Right renal pelvis (tissue), 4 donors: ENCODE data around the gene EFEMP2. TPM values are rescaled to one million over a fixed set of nuclear protein-coding genes. Genes with fewer than 3 reads are reported as not detected.
A peak's percentile ranks its signal among the peaks of the same experiment; 100 is the strongest.

Experiments used
- DNase-seq, 4 donors: peaks; one replicate each; pipeline ENCODE4 v3.0.0-alpha.2; 2013; ENCODE audit warnings: low read depth in 4 of 4, low spot score in 3 of 4, missing footprints in 1 of 4
- polyA plus RNA-seq, 4 donors: library from polyadenylated mRNA; unstranded; fragments of 120-200 nt; gene quantifications; one replicate each; pipeline ENCODE4 v1.2.1, GENCODE V29; 2013; ENCODE audit not compliant: insufficient read length in 4 of 4

EFEMP2 gene
- 100 to 1,000 TPM in 2 of 4 donors, 10 to 100 TPM in 2; 94.9 to 134 (median 107) TPM for polyA plus RNA-seq

GRCh38 chr11:65872586-65873317, at the start of gene EFEMP2:
TSS of gene EFEMP2 (minus strand) at chr11:65872800. CDS start at chr11:65872354, 446 bp downstream.
- DNase-seq, result no peak

DNA sequence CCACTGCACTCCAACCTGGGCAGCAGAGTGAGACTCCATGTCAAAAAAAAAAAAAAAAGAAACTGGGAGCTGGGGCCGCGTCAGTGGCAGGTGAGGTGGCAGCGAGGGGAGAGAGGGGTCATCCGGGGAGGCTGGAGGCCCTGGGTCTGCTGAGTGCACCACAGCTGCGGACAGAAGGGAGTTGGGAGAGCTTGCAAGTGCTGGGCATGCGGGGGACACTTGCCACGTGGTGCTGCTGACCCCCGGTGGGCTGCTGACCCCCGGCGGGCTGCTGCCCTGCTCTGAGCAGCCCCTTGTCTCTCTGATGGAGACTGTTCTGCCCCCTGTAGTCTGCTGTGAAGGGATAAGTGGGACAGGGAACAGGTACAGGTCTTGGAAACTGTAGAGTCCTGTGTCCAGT, 49.3 kb upstream of the EFEMP2 start:
- DNase-seq, result no peak

GRCh38 chr11:65921033-65921555, 48.5 kb upstream of the EFEMP2 start:
- no peak for DNase-seq

DNA sequence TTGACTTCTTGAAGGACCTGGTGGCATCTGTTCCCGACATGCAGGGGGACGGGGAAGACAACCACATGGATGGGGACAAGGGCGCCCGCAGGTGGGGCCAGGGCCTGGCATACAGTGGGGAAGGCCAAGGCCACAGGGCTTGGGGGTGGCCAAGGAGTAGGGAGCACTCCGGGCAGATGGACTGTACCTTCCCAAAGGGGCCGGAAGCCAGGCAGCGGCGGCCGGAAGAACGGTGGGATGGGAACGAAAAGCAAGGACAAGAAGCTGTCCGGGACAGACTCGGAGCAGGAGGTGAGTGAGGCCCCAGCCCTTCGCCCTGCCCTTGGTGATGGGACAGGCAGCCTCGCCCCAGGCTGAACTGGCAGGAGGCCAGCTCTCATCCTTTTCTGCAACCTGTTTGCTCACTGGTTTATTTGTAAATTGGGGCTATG, 47.8 kb upstream of the EFEMP2 start:
- no peak for DNase-seq

DNA sequence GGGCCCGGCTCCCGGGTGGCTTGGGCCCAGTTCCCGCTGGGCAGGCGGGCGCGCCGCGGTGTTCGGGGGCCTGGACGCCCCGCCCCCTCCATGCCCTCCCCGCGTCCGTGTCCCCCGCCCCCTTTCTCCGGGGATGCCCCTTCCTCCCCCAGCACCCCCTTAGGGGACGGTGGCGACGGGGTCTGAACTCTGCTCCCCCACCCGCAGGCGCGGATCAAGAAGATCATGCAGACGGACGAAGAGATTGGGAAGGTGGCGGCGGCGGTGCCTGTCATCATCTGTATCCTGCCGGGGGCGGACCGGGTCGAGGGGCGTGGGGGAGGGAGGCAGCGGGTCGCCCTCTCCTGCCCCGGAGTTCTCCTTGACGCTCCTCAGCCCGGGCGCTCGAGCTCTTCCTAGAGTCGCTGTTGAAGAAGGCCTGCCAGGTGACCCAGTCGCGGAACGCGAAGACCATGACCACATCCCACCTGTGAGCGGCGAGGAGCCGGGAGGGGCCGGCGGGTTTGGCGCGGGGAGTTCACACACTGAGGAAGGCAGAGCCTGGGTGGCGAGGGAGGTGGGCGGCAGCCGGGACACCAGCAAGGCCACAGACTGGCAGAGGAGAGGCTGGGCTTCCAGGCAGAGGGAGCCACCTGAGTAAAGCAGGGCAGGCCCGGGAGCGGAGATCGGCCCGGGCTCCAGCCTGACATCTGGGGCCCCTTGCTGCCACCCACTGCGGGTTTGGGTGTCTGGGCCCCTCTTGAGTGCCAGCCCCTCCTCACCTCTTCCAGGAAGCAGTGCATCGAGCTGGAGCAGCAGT, 47.2 kb upstream of the EFEMP2 start:
- DNase-seq, result no peak

GRCh38 chr11:65919141-65919572, 46.6 kb upstream of the EFEMP2 start, which contains the start of gene DRAP1:
TSS of gene DRAP1 (plus strand) at chr11:65919426. CDS start at chr11:65919502, 76 bp downstream.
- DNase-seq, result peak; percentile 87 to 95 (median 93)

DNA sequence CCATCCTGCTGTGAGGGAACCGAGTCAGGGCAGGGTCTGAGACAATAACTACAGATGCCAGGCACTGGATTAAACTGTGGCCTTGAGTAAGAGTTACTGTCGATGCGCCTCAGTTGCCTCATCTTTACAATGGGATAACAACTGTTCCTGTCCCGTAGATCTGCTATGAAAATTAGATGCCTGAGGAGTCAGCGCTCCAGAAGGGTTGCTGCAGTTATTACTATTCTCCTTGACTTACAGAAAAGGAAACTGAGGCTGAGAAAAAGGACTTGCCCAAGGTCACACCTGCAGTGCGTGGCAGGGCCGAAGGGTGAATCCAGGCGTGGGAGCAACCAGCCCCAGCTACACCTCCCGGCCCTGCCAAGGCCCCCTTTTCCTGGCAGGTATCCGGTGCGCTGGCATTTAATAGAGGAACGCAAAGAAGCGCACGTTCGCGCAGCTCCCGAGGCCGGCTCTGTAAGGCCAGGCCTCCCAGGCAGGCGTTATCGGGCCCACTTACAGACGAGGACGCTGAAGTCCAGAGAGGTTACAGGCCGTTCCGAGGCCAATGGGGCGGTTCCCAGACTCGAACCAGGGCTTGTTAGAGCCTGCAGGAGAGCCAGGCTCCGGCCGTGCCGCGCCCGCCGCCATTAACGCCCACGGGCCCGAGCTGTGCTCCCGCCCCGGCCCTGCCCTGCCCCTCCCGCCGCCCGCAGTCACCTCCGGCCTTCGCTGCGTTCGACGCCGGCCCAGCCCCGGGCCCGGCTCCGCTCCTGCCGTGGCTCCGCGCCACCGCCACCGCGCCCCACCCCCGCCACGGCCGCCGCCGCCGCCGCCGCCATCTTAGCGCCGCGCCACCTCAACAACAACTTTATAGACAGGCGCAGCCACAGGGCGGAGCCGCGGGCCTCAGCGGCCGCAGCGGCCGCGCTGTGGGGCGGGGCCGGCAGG, 45.9 kb upstream of the EFEMP2 start, which contains the start of gene C11orf68:
C11orf68 (minus strand) TSS at position 852 of the 930 bp plus-strand sequence; CDS start at position 821, 31 bp downstream.
- no peak for DNase-seq

DNA sequence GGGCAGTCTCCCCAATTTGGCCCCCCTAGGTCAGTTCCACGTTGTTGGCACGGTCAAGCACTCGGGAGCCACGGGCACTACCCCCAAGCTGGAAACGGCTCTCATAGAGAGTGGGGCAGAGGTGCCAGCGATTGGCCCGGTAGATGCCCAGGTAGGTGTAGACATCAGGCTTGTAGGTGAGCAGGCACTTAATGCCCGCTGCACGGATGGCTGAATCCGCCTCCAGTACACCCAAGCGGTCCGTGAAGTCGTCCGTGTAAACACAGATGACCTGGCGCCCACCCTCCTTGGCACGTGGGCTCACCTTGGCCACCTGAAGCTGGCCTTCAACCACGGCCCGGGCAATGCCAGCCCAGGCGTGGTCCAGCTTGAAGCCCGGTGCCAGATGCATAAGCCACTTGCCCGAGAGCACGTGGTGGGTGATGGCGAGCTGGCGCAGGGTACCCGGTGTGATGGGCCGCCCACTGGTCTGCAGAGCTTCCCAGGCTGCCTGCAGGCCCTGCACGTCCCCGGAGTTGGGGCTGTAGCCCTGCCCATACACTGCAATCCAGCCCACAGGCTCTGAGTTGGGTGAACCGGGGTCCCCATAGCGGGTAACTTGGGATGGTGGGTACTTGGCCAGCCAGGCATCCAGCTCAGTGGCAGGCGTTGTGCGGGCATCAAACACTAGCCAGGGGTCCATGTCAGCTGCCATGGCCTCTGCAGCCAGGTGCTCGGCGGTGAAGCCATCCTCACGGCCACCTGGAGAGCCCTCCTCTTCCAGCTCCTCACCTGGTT, 45.0 kb upstream of the EFEMP2 start:
- no peak for DNase-seq

- no peak for DNase-seq
These were observed 44.5 kb upstream of the EFEMP2 start for GRCh38 chr11:65917077-65917433.

- DNase-seq, result no peak
These were observed 43.8 kb upstream of the EFEMP2 start for GRCh38 chr11:65916391-65916790.

DNA sequence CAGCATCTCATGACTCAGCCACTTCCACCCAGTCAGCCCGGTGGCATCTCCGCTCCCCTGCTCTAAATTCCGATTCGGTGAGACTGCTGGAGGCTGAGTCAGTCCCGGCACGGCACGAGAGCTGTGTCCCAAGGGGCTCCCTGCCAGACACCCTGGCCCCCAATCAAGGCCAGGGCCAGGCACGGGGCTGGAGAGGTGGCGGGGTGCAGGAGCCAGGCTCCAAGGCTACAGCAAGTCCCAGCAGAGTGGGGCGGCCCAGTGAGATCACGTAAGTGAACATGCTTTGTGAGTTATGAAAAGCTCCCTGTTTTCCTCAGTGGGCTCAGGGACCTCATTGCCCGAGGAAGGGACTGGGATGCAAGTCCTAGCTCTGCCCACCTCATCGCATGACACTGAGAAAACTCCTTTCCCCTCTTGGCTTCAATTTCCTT, 43.2 kb upstream of the EFEMP2 start:
- no peak for DNase-seq

GRCh38 chr11:65915101-65915820, 42.7 kb upstream of the EFEMP2 start:
- DNase-seq, result no peak

DNA sequence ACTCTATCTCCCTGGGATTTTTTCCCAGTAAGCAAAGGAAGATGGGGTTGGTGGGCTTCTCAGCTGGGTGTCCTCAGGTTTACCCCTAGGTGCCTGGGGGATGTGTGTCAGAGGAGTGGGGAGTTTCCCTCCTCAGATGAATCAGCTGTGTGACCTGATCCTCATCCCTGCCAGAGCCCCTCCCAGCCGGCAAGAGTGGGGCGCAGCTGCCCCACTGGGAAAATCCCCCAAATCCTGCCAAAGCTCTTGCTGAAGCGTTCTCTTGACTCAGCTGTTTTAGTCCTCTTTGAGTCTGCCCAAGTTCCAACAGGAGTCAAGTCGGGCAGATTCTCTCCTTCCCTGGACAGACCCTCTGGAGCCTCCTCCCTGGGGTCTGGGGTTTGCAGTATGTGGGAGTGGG, 40.2 kb upstream of the EFEMP2 start:
- DNase-seq, result no peak

GRCh38 chr11:65911682-65912568, 39.3 kb upstream of the EFEMP2 start:
- DNase-seq, result no peak

GRCh38 chr11:65907878-65908277, 35.3 kb upstream of the EFEMP2 start:
- no peak for DNase-seq

DNA sequence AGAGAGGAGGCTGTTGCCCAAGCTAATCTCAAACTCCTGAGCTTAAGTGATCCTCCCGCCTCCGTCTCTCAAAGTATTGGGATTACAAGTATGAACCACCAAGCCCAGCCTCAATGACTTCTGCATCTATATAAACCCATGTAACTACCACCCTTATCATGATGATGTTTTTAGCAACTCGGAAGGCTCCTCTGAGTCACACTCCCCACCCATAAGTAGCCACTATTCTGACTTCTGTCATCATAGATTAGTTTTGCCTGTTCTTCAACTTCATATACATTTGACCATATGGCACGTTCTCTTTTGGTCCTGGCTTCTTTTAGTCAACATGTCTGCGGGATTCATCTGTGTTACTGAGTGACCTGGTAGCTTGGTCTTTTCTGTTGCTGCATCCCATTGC, 34.0 kb upstream of the EFEMP2 start:
- DNase-seq, result no peak

DNA sequence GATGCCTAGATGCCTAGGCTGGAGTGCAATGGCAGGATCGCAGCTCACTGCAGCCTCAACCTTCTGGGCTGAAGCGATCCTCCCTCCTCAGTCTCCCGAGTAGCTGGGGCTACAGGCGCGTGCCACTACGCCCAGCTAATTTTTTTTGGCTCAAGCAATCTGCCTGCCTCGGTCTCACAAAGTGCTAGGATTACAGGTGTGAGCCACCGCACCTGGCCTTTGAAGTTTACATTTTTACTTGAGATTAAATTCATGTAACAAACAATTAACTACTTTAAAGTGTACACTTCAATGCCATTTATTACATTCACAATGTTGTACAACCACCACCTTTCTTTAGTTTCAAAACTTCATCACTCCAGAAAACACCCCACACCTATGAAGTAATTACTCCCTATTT, 31.1 kb upstream of the EFEMP2 start:
- no peak for DNase-seq

- no peak for DNase-seq
These were observed 30.5 kb upstream of the EFEMP2 start for GRCh38 chr11:65903068-65903481.
